Neural cell (in vitro differentiated cells): Measurements from ENCODE around the gene RASD2.

Source experiments
- EZH2 ChIP-seq: fragments of 200-600, 300-800 bp; shearing (Covaris generic), sonication (generic); IDR thresholded peaks from 2 replicates; pipeline ENCODE4 v1.6.1; 2014; ENCODE audit warnings: antibody characterized with exemption, low read length, borderline replicate concordance, mild to moderate bottlenecking; ENCODE audit not compliant: insufficient read depth, poor library complexity, severe bottlenecking
- POLR2AphosphoS5 ChIP-seq: IDR thresholded peaks from 2 replicates; pipeline ENCODE4 v1.6.1; 2012
- RAD21 ChIP-seq: fragments of 450-650 bp; conservative IDR thresholded peaks from 2 replicates; pipeline ENCODE4 v1.6.1; 2014; ENCODE audit warnings: antibody characterized with exemption, mild to moderate bottlenecking, moderate library complexity
- SMC3 ChIP-seq: fragments of 450-650 bp; conservative IDR thresholded peaks from 2 replicates; pipeline ENCODE4 v1.6.1; 2014; ENCODE audit warnings: antibody characterized with exemption, mild to moderate bottlenecking, moderate library complexity; ENCODE audit not compliant: poor library complexity
- TAF1 ChIP-seq: IDR thresholded peaks from 2 replicates; pipeline ENCODE4 v1.6.1; 2012; ENCODE audit warnings: low read depth
- TF ChIP-seq, protein P1 (sequence below): fragments of 450-650 bp; IDR thresholded peaks from 2 replicates; pipeline ENCODE4 v1.5.1; 2014; ENCODE audit warnings: antibody characterized with exemption, mild to moderate bottlenecking, moderate library complexity; ENCODE audit not compliant: poor library complexity, severe bottlenecking
- TF ChIP-seq, protein P2 (sequence below): IDR thresholded peaks from 2 replicates; pipeline ENCODE4 v1.6.1; 2012; ENCODE audit warnings: borderline replicate concordance

DNA sequence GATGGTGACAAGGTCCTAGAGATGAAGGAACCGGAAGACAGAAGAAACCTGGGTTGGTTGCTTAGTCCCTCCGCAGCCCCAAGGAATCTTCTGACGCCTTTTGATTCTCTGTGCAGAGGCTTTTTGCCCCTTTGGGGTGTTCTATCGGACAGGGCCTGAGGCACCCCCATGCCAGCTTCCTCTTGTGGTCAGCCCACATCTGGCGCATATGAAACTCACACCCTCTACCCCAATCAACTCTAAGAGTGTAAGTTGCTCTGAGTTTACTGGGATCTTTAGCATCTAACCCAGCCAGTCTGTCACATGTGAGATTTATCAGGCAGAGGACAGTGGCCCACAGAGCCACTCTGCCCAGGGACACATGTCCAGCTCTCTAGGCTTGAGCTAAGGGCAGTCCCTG lies 17.4 kb downstream of the RASD2 start:
- TF ChIP-seq TAF1 (no peak), RAD21 (no peak), SMC3 (no peak), EZH2 (no peak), POLR2AphosphoS5 (no peak)
- TF ChIP-seq, protein P1, sequence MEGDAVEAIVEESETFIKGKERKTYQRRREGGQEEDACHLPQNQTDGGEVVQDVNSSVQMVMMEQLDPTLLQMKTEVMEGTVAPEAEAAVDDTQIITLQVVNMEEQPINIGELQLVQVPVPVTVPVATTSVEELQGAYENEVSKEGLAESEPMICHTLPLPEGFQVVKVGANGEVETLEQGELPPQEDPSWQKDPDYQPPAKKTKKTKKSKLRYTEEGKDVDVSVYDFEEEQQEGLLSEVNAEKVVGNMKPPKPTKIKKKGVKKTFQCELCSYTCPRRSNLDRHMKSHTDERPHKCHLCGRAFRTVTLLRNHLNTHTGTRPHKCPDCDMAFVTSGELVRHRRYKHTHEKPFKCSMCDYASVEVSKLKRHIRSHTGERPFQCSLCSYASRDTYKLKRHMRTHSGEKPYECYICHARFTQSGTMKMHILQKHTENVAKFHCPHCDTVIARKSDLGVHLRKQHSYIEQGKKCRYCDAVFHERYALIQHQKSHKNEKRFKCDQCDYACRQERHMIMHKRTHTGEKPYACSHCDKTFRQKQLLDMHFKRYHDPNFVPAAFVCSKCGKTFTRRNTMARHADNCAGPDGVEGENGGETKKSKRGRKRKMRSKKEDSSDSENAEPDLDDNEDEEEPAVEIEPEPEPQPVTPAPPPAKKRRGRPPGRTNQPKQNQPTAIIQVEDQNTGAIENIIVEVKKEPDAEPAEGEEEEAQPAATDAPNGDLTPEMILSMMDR: no peak
- TF ChIP-seq, protein P2, sequence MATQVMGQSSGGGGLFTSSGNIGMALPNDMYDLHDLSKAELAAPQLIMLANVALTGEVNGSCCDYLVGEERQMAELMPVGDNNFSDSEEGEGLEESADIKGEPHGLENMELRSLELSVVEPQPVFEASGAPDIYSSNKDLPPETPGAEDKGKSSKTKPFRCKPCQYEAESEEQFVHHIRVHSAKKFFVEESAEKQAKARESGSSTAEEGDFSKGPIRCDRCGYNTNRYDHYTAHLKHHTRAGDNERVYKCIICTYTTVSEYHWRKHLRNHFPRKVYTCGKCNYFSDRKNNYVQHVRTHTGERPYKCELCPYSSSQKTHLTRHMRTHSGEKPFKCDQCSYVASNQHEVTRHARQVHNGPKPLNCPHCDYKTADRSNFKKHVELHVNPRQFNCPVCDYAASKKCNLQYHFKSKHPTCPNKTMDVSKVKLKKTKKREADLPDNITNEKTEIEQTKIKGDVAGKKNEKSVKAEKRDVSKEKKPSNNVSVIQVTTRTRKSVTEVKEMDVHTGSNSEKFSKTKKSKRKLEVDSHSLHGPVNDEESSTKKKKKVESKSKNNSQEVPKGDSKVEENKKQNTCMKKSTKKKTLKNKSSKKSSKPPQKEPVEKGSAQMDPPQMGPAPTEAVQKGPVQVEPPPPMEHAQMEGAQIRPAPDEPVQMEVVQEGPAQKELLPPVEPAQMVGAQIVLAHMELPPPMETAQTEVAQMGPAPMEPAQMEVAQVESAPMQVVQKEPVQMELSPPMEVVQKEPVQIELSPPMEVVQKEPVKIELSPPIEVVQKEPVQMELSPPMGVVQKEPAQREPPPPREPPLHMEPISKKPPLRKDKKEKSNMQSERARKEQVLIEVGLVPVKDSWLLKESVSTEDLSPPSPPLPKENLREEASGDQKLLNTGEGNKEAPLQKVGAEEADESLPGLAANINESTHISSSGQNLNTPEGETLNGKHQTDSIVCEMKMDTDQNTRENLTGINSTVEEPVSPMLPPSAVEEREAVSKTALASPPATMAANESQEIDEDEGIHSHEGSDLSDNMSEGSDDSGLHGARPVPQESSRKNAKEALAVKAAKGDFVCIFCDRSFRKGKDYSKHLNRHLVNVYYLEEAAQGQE: no peak
